GM18498 (cell line): Measurements from ENCODE around the gene AGRN.
"Not testable (repeated sequence)": the region's sequence is repeated elsewhere in the genome, so short reads cannot be mapped to it uniquely, and the experiment has no call there.

Experiments used
- ATAC-seq: cut with Tn5 transposase; IDR thresholded peaks from one replicate; pipeline ENCODE4 v1.9.1; 2021; ENCODE audit warnings: mild to moderate bottlenecking, moderate library complexity; ENCODE audit not compliant: unreplicated experiment

The AGRN gene

GRCh38 chr1:1020000-1020404, at the start of gene AGRN:
AGRN (plus strand) TSS chr1:1020120; CDS start chr1:1020173, 53 bp downstream.
- ATAC-seq: peak; percentile 34

GRCh38 chr1:970242-970972, 49.5 kb upstream of the AGRN start:
- no peak for ATAC-seq

- no peak for ATAC-seq
Observed at GRCh38 chr1:970973-971730, 48.8 kb upstream of the AGRN start.

- no peak for ATAC-seq
Observed at GRCh38 chr1:971751-972506, 48.0 kb upstream of the AGRN start.

- ATAC-seq: no peak
Observed at GRCh38 chr1:972726-973458, 47.0 kb upstream of the AGRN start.

- no peak for ATAC-seq
Observed at GRCh38 chr1:973459-974292, 46.2 kb upstream of the AGRN start.

- ATAC-seq: no peak
Observed at GRCh38 chr1:974293-974640, 45.7 kb upstream of the AGRN start.

- ATAC-seq: no peak
Observed at GRCh38 chr1:974687-975328, 45.1 kb upstream of the AGRN start.

- ATAC-seq: no peak
Observed at GRCh38 chr1:975365-975764, 44.6 kb upstream of the AGRN start.

GRCh38 chr1:975896-976683, 43.8 kb upstream of the AGRN start:
- ATAC-seq: peak; percentile 45

GRCh38 chr1:976791-977190, 43.1 kb upstream of the AGRN start:
- not testable (repeated sequence) for ATAC-seq

- ATAC-seq: no peak
Observed at GRCh38 chr1:978069-978834, 41.7 kb upstream of the AGRN start.

- ATAC-seq: no peak
Observed at GRCh38 chr1:978835-979743, 40.8 kb upstream of the AGRN start.

- no peak for ATAC-seq
Observed at GRCh38 chr1:979744-980072, 40.2 kb upstream of the AGRN start.

- no peak for ATAC-seq
Observed at GRCh38 chr1:980137-980571, 39.8 kb upstream of the AGRN start.

GRCh38 chr1:980602-981395, 39.1 kb upstream of the AGRN start:
- no peak for ATAC-seq
